Neural cell (in vitro differentiated cells): ENCODE results near the gene PPP4R3B. TPM values are rescaled to one million over a fixed set of nuclear protein-coding genes. Genes with fewer than 3 reads are reported as not detected.

ENCODE experiments used
- H2AFZ ChIP-seq: fragments of 200-600, 300-800 bp; sonication (generic), shearing (Covaris generic); 2 replicates; pipeline ENCODE4 v1.6.0; 2014; ENCODE audit warnings: low read depth, mild to moderate bottlenecking, antibody characterized with exemption, low read length, moderate library complexity
- H3F3A ChIP-seq: fragments of 200-600 bp; shearing (Covaris generic); 2 replicates; pipeline ENCODE4 v1.6.1; 2016; ENCODE audit warnings: mild to moderate bottlenecking, moderate library complexity, mixed read lengths, antibody characterized with exemption, low read length; ENCODE audit not compliant: insufficient read depth, poor library complexity, severe bottlenecking
- H3K27ac ChIP-seq: fragments of 200-600, 300-800 bp; sonication (generic), shearing (Covaris generic); 2 replicates; pipeline ENCODE4 v1.5.1; 2014; ENCODE audit warnings: mild to moderate bottlenecking, low read length, moderate library complexity
- H3K27me3 ChIP-seq: fragments of 300-800, 200-600 bp; sonication (generic), shearing (Covaris generic); 2 replicates; pipeline ENCODE4 v1.6.0; 2014; ENCODE audit warnings: mild to moderate bottlenecking, low read depth, low read length, moderate library complexity; ENCODE audit not compliant: insufficient read depth
- H3K36me3 ChIP-seq: fragments of 300-800, 200-600 bp; sonication (generic), shearing (Covaris generic); 2 replicates; pipeline ENCODE4 v1.5.1; 2014; ENCODE audit warnings: mild to moderate bottlenecking, antibody characterized with exemption, low read length, moderate library complexity; ENCODE audit not compliant: insufficient read depth
- H3K4me2 ChIP-seq: fragments of 300-800, 200-600 bp; sonication (generic), shearing (Covaris generic); 2 replicates; pipeline ENCODE4 v1.6.0; 2014; ENCODE audit warnings: mild to moderate bottlenecking, low read length
- H3K4me3 ChIP-seq: fragments of 300-800, 200-600 bp; sonication (generic), shearing (Covaris generic); 2 replicates; pipeline ENCODE4 v1.5.1; 2014; ENCODE audit warnings: mild to moderate bottlenecking, low read length, moderate library complexity
- H3K79me2 ChIP-seq: fragments of 200-600 bp; shearing (Covaris generic); replicated peaks from 2 replicates; pipeline ENCODE4 v1.6.0; 2014; ENCODE audit warnings: mild to moderate bottlenecking, low read length, moderate library complexity; ENCODE audit not compliant: insufficient read depth
- H3K9ac ChIP-seq: fragments of 300-800, 200-600 bp; sonication (generic), shearing (Covaris generic); 2 replicates; pipeline ENCODE4 v1.6.1; 2016; ENCODE audit warnings: mild to moderate bottlenecking, low read length, mixed read lengths
- H3K9me2 ChIP-seq: fragments of 200-600 bp; shearing (Covaris generic); 2 replicates; pipeline ENCODE4 v1.6.1; 2016; ENCODE audit warnings: mild to moderate bottlenecking, low read length, mixed read lengths; ENCODE audit not compliant: insufficient read depth
- H3K9me3 ChIP-seq: fragments of 200-600, 300-800 bp; sonication (generic), shearing (Covaris generic); 2 replicates; pipeline ENCODE4 v1.6.1; 2016; ENCODE audit warnings: mild to moderate bottlenecking, mixed run types, low read length, moderate library complexity, mixed read lengths
- H4K20me1 ChIP-seq: fragments of 200-600 bp; shearing (Covaris generic); 2 replicates; pipeline ENCODE4 v1.6.1; 2016; ENCODE audit warnings: mild to moderate bottlenecking, mixed run types; ENCODE audit not compliant: insufficient read depth
- CTCF ChIP-seq: fragments of 450-650 bp; IDR thresholded peaks from 2 replicates; pipeline ENCODE4 v1.5.1; 2014; ENCODE audit warnings: antibody characterized with exemption, mild to moderate bottlenecking, moderate library complexity; ENCODE audit not compliant: poor library complexity, severe bottlenecking
- EP300 ChIP-seq: fragments of 450-650 bp; conservative IDR thresholded peaks from 2 replicates; pipeline ENCODE4 v1.6.1; 2014; ENCODE audit warnings: antibody characterized with exemption, mild to moderate bottlenecking, moderate library complexity; ENCODE audit not compliant: poor library complexity, severe bottlenecking
- EZH2 ChIP-seq: fragments of 200-600, 300-800 bp; shearing (Covaris generic), sonication (generic); IDR thresholded peaks from 2 replicates; pipeline ENCODE4 v1.6.1; 2014; ENCODE audit warnings: antibody characterized with exemption, low read length, borderline replicate concordance, mild to moderate bottlenecking; ENCODE audit not compliant: insufficient read depth, poor library complexity, severe bottlenecking
- MXI1 ChIP-seq: fragments of 450-650 bp; conservative IDR thresholded peaks from 2 replicates; pipeline ENCODE4 v1.6.1; 2014; ENCODE audit warnings: antibody characterized with exemption, mild to moderate bottlenecking; ENCODE audit not compliant: poor library complexity, severe bottlenecking
- POLR2AphosphoS5 ChIP-seq: IDR thresholded peaks from 2 replicates; pipeline ENCODE4 v1.6.1; 2012
- RAD21 ChIP-seq: fragments of 450-650 bp; conservative IDR thresholded peaks from 2 replicates; pipeline ENCODE4 v1.6.1; 2014; ENCODE audit warnings: antibody characterized with exemption, mild to moderate bottlenecking, moderate library complexity
- REST ChIP-seq: IDR thresholded peaks from 2 replicates; pipeline ENCODE4 v1.6.1; 2012; ENCODE audit warnings: borderline replicate concordance
- SMC3 ChIP-seq: fragments of 450-650 bp; conservative IDR thresholded peaks from 2 replicates; pipeline ENCODE4 v1.6.1; 2014; ENCODE audit warnings: antibody characterized with exemption, mild to moderate bottlenecking, moderate library complexity; ENCODE audit not compliant: poor library complexity
- TAF1 ChIP-seq: IDR thresholded peaks from 2 replicates; pipeline ENCODE4 v1.6.1; 2012; ENCODE audit warnings: low read depth
- polyA plus RNA-seq: library from polyadenylated mRNA; depleted of rRNA; stranded (reverse); fragments of >200 nt; gene quantifications from 2 replicates; pipeline ENCODE4 v1.2.3, GENCODE V29; 2014

The PPP4R3B gene
- polyA plus RNA-seq, 1 donor from 2014 or later = 58.4 TPM

DNA sequence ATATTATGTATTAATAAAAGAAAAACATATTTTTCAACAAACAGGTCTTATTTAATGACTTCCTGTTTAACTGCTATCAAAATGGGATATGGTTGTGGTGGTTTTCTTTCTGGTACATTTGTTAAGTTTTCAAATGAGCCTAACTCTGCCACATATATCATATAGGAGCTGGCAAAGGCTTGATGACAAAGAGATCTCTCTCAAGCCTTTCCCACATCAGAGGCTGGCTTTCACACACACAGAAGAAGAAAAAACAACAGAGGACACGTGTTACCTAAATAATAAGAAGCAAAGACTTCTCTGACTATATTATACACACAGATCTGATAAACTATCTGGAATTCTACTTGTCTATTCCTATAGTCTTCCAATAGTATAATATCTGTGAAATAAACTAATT is 51.8 kb downstream of the PPP4R3B start:
- no peaks in the 10 kb centered on the region for H3K27me3 ChIP-seq
- TF ChIP-seq RAD21 = no peak
- no peak for TF ChIP-seq SMC3
- no peak for TF ChIP-seq EP300
- TF ChIP-seq REST = no peak
- no peak for TF ChIP-seq CTCF
- no peak for TF ChIP-seq POLR2AphosphoS5
- no peak for TF ChIP-seq TAF1
- TF ChIP-seq MXI1 = no peak
- TF ChIP-seq EZH2 = no peak
- H3K27ac ChIP-seq = no peak overlapping the region
- H4K20me1 ChIP-seq = no peaks in the 10 kb centered on the region
- H2AFZ ChIP-seq = no peak overlapping the region
- no peak overlapping the region for H3K4me2 ChIP-seq
- H3K9me3 ChIP-seq = no peaks in the 10 kb centered on the region
- H3F3A ChIP-seq = no peaks in the 10 kb centered on the region
- no peak overlapping the region for H3K9ac ChIP-seq
- H3K4me3 ChIP-seq = no peak overlapping the region
- H3K36me3 ChIP-seq = peaks cover 3% of the 10 kb centered on the region
- no peaks in the 10 kb centered on the region for H3K9me2 ChIP-seq
- H3K79me2 ChIP-seq = no peaks in the 10 kb centered on the region

DNA sequence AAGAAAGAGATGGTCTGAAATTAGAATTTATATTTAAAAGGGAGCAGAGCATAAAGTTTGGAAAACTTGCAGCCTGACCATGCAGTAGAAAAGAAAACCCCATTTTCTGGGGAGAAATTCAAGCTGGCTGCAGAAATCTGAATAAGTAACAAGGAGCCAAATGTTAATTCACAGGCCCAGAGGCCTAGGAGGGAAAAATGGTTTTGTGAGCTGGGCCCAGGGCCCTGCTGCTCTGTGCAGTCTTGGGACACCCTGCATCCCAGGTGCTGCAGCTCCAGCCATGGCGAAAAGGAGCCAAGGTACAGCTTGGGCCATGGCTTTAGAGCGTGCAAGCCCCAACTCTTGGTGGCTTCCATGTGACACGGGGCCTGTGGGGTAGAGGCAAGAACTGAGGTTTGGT is 56.6 kb downstream of the PPP4R3B start:
- no peaks in the 10 kb centered on the region for H3K79me2 ChIP-seq
- H3F3A ChIP-seq = no peaks in the 10 kb centered on the region
- no peak overlapping the region for H3K4me2 ChIP-seq
- H3K9me2 ChIP-seq = no peaks in the 10 kb centered on the region
- no peaks in the 10 kb centered on the region for H3K9me3 ChIP-seq
- TF ChIP-seq SMC3 (no peak), TAF1 (no peak), RAD21 (no peak), EP300 (no peak), REST (no peak), EZH2 (no peak), MXI1 (no peak)
- H3K27me3 ChIP-seq = no peaks in the 10 kb centered on the region
- H3K4me3 ChIP-seq = no peak overlapping the region
- H2AFZ ChIP-seq = no peak overlapping the region
- peaks cover 3% of the 10 kb centered on the region for H3K36me3 ChIP-seq
- H4K20me1 ChIP-seq = no peaks in the 10 kb centered on the region
- no peak overlapping the region for H3K27ac ChIP-seq
- H3K9ac ChIP-seq = no peak overlapping the region
